Chondrocyte (in vitro differentiated cells): ENCODE measurements around the gene ANKRD17. TPM values are rescaled to one million over a fixed set of nuclear protein-coding genes. Genes with fewer than 3 reads are reported as not detected.

Experiments used
- DNase-seq: peaks from one replicate; pipeline ENCODE4 v3.0.0; 2021; ENCODE audit warnings: mixed read lengths, low spot score
- H3K27ac Mint-ChIP-seq: one replicate; pipeline ENCODE4 v1.8.0; 2021; ENCODE audit warnings: mild to moderate bottlenecking, moderate library complexity, mixed read lengths; ENCODE audit not compliant: unreplicated experiment
- H3K27me3 Mint-ChIP-seq: 2 replicates; pipeline ENCODE4 v1.8.0; 2021; ENCODE audit warnings: low read depth, mixed read lengths
- H3K36me3 Mint-ChIP-seq: 2 replicates; pipeline ENCODE4 v1.8.0; 2021; ENCODE audit warnings: low read depth, mixed read lengths
- H3K4me1 Mint-ChIP-seq: 2 replicates; pipeline ENCODE4 v1.8.0; 2021; ENCODE audit warnings: low read depth, mild to moderate bottlenecking, mixed read lengths
- H3K4me3 Mint-ChIP-seq: one replicate; pipeline ENCODE4 v1.8.0; 2021; ENCODE audit warnings: mild to moderate bottlenecking, moderate library complexity, mixed read lengths; ENCODE audit not compliant: unreplicated experiment
- H3K9me3 Mint-ChIP-seq: 2 replicates; pipeline ENCODE4 v1.8.0; 2021; ENCODE audit warnings: low read depth, mixed read lengths
- CTCF ChIP-seq: fragments of 200-600 bp; sonication (generic); IDR thresholded peaks from 2 replicates; pipeline ENCODE4 v1.5.0; 2021; ENCODE audit warnings: antibody characterized with exemption, mild to moderate bottlenecking, moderate library complexity
- total RNA-seq: library from RNA; stranded (reverse); gene quantifications from 3 replicates; pipeline ENCODE4 v1.2.1, GENCODE V29; 2021

ANKRD17 gene
- total RNA-seq, 1 donor from 2014 or later, result 55.1 TPM

DNA sequence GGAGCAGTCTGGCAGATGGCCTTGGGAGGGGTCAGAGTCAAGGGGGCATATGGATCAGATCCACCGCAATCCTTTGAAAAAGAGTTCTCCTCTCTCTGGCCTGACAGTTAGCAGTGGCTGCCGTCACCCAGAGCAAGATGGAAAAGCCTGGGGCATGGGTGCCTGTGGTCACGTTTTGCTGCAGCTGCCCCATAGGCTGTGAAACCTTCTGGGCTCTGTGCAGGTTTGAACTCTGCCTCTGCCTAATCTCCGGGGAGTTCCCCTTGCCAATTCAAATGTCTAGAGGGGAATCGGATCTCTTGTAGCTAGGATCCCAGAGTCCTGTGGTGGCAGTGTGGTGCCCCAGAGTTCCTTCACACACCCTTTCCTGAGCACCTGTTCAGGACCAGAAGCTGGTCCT lies 23.4 kb upstream of the ANKRD17 start:
- peaks cover 19% of the 10 kb centered on the region for H3K9me3 Mint-ChIP-seq
- DNase-seq, result no peak
- no peaks in the 10 kb centered on the region for H3K27me3 Mint-ChIP-seq
- no peaks in the 10 kb centered on the region for H3K4me1 Mint-ChIP-seq
- no peak overlapping the region for H3K4me3 Mint-ChIP-seq
- no peak for TF ChIP-seq CTCF
- no peak overlapping the region for H3K27ac Mint-ChIP-seq
- H3K36me3 Mint-ChIP-seq, result peaks cover 4% of the 10 kb centered on the region

DNA sequence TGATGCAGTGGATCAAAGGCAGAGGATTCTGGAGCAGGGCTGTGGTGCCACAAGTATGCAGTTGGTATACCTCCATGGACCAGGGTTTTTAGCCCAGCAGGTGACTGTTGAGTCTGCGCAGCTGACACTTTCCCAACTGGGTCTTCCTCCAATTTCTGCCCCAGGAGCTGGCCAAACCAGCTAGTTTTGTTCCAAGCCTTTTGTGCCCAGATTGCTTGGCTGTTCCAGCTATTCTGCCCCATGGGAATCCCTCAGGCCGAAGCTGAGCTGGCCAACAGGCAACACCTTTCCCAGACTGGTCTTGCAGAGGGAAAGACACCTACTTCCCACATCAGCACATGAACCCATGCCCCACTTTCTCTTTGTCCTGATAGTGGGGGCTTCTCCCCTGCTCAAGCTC lies 22.8 kb upstream of the ANKRD17 start:
- H3K4me1 Mint-ChIP-seq, result no peaks in the 10 kb centered on the region
- no peak overlapping the region for H3K27ac Mint-ChIP-seq
- no peak overlapping the region for H3K4me3 Mint-ChIP-seq
- H3K9me3 Mint-ChIP-seq, result peaks cover 20% of the 10 kb centered on the region
- no peak for DNase-seq
- no peaks in the 10 kb centered on the region for H3K27me3 Mint-ChIP-seq
- no peak for TF ChIP-seq CTCF
- peaks cover 4% of the 10 kb centered on the region for H3K36me3 Mint-ChIP-seq

DNA sequence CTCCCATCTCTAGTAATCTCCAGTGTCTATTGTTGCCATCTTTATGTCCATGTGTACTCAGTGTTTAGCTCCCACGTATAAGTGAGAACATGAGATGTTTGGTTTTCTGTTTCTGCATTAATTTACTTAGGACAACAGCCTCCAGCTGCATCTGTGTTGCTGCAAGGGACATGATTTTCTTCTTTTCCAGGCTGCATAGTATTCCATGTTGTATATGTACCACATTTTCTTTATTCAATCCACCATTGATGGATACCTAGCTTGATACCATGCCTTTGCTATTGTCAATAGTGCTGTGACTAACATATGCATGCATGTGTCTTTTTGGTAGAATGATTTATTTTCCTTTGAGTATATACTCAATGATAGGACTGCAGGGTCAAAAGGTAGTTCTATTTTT lies 18.6 kb upstream of the ANKRD17 start:
- Mint-ChIP-seq H3K4me1 (peaks cover 8% of the 10 kb centered on the region), H3K4me3 (no peak overlapping the region), H3K9me3 (peaks cover 20% of the 10 kb centered on the region), H3K27me3 (no peaks in the 10 kb centered on the region), H3K27ac (no peak overlapping the region), H3K36me3 (peaks cover 5% of the 10 kb centered on the region)
- no peak for TF ChIP-seq CTCF
- no peak for DNase-seq

GRCh38 chr4:73275318-73275654 lies 16.7 kb upstream of the ANKRD17 start:
- DNase-seq, result no peak
- Mint-ChIP-seq H3K27ac (no peak overlapping the region), H3K9me3 (peaks cover 20% of the 10 kb centered on the region), H3K4me3 (no peak overlapping the region), H3K36me3 (peaks cover 3% of the 10 kb centered on the region), H3K27me3 (no peaks in the 10 kb centered on the region), H3K4me1 (peaks cover 8% of the 10 kb centered on the region)
- no peak for TF ChIP-seq CTCF

GRCh38 chr4:73272816-73273215 lies 14.2 kb upstream of the ANKRD17 start:
- Mint-ChIP-seq H3K27me3 (no peaks in the 10 kb centered on the region), H3K36me3 (peaks cover 1% of the 10 kb centered on the region), H3K9me3 (peaks cover 5% of the 10 kb centered on the region), H3K27ac (no peak overlapping the region), H3K4me1 (peaks cover 8% of the 10 kb centered on the region), H3K4me3 (no peak overlapping the region)
- no peak for TF ChIP-seq CTCF
- no peak for DNase-seq
